Heart left ventricle (tissue), 13 donors: ENCODE data around the gene LPAR3.

Experiments used
- POLR2A ChIP-seq, 2 donors: fragments of 450-650 bp; IDR thresholded peaks; one replicate each; pipeline ENCODE4 v1.6.1; 2017; ENCODE audit warnings: antibody characterized with exemption in 2 of 2, mild to moderate bottlenecking in 2 of 2, moderate library complexity in 2 of 2
- TF ChIP-seq, protein P1 (sequence below), 12 donors: fragments of 200-600 bp; sonication (generic) in 4 of 12; IDR thresholded peaks; one replicate each; pipeline versions ENCODE4 v1.5.0 to v1.8.0; 2018 to 2022; ENCODE audit warnings: antibody characterized with exemption in 12 of 12, mild to moderate bottlenecking in 5 of 12
- donor health status: ischemic (EF 13 %, LVEDD 7.1; RV severe dilation, severe dysfunction).
- donor health status: DM: no; HTN: yes; CAD: no.
- donor health status: DM: no; HTN: no; CAD: no.
- donor health status: ischemic (EF 25% LVEDD 6.9; RV normal size, moderate dysfunction).
- donor health status: ischemic (EF 25% LVEDD 5.7; RV mildly dilated, moderate dysfunction).
- donor health status: ischemic (EF 35%, LVEDD 5.7; RV mildly dilated, moderate dysfunction).
- donor health status: nonischemic (EF 11% LVEDD 7.7; RV severe dilation, severe dysfunction).
- donor health status: DM: yes; HTN: yes; CAD: no.
- donor health status: PGD.
- donor health status: ischemic (EF 29% LVEDD 5.4; RV normal size, mild dysfunction).
- donor health status: nonischemic (EF 23%, LVEDD 6.1; RV moderate dilation, normal function).

- TF ChIP-seq, protein P1, sequence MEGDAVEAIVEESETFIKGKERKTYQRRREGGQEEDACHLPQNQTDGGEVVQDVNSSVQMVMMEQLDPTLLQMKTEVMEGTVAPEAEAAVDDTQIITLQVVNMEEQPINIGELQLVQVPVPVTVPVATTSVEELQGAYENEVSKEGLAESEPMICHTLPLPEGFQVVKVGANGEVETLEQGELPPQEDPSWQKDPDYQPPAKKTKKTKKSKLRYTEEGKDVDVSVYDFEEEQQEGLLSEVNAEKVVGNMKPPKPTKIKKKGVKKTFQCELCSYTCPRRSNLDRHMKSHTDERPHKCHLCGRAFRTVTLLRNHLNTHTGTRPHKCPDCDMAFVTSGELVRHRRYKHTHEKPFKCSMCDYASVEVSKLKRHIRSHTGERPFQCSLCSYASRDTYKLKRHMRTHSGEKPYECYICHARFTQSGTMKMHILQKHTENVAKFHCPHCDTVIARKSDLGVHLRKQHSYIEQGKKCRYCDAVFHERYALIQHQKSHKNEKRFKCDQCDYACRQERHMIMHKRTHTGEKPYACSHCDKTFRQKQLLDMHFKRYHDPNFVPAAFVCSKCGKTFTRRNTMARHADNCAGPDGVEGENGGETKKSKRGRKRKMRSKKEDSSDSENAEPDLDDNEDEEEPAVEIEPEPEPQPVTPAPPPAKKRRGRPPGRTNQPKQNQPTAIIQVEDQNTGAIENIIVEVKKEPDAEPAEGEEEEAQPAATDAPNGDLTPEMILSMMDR (IDR thresholded peaks at IDR 0.05): no peak
- TF ChIP-seq POLR2A (IDR thresholded peaks at IDR 0.05): no peak
Measured at GRCh38 chr1:84771895-84772294, 121.1 kb downstream of the LPAR3 start.
